Activated naive CD4-positive, alpha-beta T cell treated with anti-CD3 and anti-CD28 coated beads, Interleukin-2, amount 50 U/mL, for 24 hours (primary cell): ENCODE measurements around the gene PTK6.
"Not testable (repeated sequence)": the region's sequence is repeated elsewhere in the genome, so short reads cannot be mapped to it uniquely, and the experiment has no call there.

Source experiments
- H3K27ac Mint-ChIP-seq: one replicate; pipeline ENCODE4 v1.8.0; 2021; ENCODE audit warnings: mild to moderate bottlenecking, mixed read lengths
- H3K27me3 Mint-ChIP-seq: one replicate; pipeline ENCODE4 v1.8.0; 2021; ENCODE audit warnings: mixed read lengths
- H3K36me3 Mint-ChIP-seq: one replicate; pipeline ENCODE4 v1.8.0; 2021; ENCODE audit warnings: mixed read lengths
- H3K4me1 Mint-ChIP-seq: one replicate; pipeline ENCODE4 v1.8.0; 2021; ENCODE audit warnings: mixed read lengths
- H3K4me3 Mint-ChIP-seq: one replicate; pipeline ENCODE4 v1.8.0; 2021; ENCODE audit warnings: mild to moderate bottlenecking, mixed read lengths
- H3K9me3 Mint-ChIP-seq: one replicate; pipeline ENCODE4 v1.8.0; 2021; ENCODE audit warnings: mixed read lengths

The PTK6 gene

DNA sequence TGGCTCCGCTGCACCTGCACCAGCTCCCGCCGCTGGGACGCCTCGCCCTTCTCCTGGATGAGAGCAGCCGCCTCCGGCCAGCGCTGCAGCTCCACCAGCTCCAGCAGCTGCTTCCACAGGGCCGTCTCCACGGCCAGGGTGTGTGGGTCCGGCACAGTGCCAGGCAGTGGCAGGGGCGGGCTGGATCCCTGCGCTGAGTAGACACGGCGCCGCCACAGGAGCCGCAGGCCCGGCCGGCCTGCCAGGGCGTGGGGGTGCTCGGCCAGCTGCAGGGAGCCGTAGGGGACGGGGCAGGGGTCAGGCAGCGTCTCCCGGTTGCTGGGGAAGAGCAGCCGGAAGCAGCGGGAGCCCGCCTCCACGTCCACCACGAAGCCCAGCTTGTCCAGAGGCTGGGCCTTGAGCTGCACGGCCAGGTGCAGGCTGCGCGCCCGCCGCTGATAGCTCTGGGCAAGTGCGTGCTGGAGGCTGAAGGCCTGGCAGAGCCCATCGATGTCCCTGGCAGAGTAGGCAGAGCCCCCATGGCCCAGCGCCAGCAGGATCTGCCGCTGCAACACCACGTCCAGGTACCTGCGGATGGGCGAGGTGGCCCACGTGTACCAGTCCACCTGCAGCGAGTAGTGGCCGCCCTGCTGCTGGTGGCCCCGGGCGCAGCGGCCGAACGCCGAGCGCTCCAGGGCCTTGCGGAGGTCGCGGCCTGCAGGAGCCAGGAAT lies 26.2 kb upstream of the PTK6 start:
- Mint-ChIP-seq H3K9me3 (no peaks in the 10 kb centered on the region), H3K4me1 (peaks cover 9% of the 10 kb centered on the region), H3K36me3 (peaks cover 3% of the 10 kb centered on the region), H3K27ac (no peak overlapping the region), H3K4me3 (no peak overlapping the region), H3K27me3 (no peaks in the 10 kb centered on the region)

DNA sequence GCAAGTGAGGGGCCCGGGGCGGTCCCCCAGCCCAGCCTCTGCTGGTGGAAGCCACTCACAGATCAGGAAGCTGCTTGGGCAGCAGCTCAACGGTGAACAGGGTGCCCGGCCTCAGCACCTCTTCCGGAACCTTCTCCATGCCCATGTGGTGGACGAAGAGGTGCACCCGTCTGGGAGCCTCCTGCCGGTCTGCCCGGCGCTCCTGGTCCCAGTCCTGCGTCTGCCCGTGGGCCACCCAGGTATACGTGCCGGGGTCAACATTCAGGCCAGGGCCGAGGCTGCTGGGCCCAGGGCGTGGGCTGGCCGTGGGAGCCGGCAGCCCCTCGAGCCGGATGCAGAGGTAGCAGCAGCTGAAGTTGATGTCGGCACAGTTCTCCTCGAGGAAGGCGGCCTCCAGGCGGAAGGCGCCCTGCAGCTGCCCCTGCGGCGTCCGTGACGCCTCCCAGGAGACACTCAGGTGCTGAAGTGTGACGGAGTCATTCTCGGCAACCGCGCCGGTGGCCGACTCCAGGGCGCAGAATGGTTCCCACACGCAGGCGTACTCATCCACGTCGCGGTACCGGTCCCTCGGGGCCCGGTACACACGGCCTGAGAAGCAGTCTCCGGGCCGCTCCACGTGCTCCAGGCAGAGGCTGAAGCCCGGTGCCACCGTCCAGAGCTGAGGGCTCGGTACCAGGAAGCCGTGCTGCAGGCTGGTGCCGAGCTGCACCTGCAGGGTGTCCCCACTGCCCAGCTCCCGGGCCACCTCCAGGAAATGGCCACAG lies 25.5 kb upstream of the PTK6 start:
- Mint-ChIP-seq H3K4me1 (peaks cover 2% of the 10 kb centered on the region), H3K4me3 (no peak overlapping the region), H3K27ac (no peak overlapping the region), H3K27me3 (no peaks in the 10 kb centered on the region), H3K9me3 (no peaks in the 10 kb centered on the region), H3K36me3 (peaks cover 3% of the 10 kb centered on the region)

DNA sequence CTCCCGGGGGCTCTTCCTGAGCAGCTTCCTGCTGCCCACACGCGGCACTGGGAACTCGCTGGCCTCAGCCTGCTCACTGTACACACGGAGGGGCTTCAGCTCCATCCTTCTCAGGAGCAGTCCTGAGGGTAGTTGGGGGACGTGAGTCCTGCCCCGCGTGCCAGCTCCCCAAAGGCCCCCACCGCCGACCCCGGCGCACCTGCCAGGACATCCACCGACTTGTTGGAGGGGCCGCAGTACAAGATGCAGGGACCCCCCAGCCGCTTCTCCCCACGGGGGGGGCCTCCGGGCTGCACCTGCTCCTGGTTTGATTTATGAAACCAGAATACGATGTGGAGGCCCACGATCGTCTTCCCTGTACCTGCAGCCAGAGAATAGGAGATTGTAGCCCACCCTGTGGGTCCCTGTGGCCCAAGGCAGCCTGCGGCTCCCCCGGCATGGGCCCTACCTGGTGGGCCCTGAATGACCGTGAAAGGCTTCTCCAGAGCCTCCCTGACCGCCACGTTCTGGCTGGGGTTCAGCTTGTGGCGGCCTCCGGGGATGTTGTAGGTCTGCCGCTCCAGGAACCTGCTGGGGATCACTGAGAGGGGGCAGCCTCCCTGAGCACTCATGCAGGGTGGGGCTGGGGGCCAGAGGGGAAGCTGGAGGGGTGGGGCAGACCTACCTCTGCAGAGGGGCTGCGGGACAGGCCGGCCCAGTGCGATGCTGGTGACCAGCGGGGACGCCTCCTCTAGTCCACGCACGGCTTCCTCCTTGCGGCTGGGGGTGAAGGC lies 24.6 kb upstream of the PTK6 start:
- Mint-ChIP-seq H3K27me3 (no peaks in the 10 kb centered on the region), H3K4me3 (no peak overlapping the region), H3K4me1 (no peaks in the 10 kb centered on the region), H3K36me3 (peaks cover 3% of the 10 kb centered on the region), H3K9me3 (no peaks in the 10 kb centered on the region), H3K27ac (no peak overlapping the region)

DNA sequence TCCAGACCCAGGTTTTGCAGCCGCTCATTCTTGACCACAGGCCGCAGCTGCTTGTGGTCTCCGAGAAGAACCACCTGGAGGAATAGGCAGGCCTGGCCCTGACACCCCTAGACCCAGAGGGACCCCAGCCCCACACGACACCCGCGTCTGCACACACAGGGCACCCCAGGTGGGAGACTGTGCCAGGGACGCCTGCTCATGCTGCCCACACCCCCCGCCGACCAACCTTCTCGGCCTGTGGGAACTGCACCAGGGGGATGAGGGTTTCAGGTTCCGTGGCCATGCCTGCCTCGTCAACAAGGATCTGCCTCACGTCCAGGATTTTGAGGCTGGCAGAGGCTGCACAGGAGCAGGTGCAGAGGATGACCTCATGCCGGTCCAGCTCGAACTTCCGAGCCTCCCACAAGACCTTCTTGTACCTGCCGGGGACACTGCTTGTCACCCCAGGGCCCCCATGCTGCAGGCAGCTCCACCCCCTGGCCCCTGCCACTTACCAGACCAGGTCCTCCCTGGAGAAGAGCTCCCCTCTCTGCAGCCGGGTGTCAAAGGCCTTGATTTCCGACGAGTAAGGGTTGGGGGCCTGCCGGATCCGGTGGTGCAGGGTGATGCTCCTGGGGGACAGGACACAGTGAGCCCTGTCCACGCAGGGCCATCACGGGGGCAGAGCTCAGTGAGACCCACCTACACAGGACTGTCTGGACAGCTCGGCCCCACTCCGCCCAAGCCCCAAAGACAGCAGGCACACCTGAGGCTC lies 23.9 kb upstream of the PTK6 start:
- Mint-ChIP-seq H3K4me1 (no peaks in the 10 kb centered on the region), H3K27me3 (no peaks in the 10 kb centered on the region), H3K9me3 (no peaks in the 10 kb centered on the region), H3K4me3 (no peak overlapping the region), H3K36me3 (peaks cover 3% of the 10 kb centered on the region), H3K27ac (no peak overlapping the region)

DNA sequence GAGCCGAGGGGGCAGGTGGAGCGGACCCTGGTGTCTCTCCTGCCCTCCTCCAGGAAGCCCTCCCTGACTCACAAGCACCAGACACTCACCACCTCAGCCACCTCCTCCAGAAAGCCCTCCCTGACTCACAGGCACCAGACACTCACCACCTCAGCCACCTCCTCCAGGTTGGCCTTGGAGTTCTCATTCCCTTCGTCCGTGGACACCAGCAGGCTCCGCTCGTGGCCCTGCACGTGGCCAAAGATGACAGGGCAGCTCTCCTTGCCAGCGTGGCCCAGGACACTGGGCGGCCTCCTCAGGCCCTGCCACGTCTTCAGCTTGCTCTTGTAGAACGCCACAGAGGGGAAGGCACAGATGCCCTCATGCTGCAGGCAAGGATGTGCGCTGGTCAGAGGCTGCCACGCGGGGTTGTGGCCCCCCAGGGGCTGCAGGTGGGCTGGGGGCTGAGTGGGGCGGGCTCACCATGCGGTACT lies 23.2 kb upstream of the PTK6 start:
- Mint-ChIP-seq H3K4me3 (no peak overlapping the region), H3K4me1 (no peaks in the 10 kb centered on the region), H3K9me3 (no peaks in the 10 kb centered on the region), H3K27ac (no peak overlapping the region), H3K36me3 (peaks cover 3% of the 10 kb centered on the region), H3K27me3 (no peaks in the 10 kb centered on the region)

DNA sequence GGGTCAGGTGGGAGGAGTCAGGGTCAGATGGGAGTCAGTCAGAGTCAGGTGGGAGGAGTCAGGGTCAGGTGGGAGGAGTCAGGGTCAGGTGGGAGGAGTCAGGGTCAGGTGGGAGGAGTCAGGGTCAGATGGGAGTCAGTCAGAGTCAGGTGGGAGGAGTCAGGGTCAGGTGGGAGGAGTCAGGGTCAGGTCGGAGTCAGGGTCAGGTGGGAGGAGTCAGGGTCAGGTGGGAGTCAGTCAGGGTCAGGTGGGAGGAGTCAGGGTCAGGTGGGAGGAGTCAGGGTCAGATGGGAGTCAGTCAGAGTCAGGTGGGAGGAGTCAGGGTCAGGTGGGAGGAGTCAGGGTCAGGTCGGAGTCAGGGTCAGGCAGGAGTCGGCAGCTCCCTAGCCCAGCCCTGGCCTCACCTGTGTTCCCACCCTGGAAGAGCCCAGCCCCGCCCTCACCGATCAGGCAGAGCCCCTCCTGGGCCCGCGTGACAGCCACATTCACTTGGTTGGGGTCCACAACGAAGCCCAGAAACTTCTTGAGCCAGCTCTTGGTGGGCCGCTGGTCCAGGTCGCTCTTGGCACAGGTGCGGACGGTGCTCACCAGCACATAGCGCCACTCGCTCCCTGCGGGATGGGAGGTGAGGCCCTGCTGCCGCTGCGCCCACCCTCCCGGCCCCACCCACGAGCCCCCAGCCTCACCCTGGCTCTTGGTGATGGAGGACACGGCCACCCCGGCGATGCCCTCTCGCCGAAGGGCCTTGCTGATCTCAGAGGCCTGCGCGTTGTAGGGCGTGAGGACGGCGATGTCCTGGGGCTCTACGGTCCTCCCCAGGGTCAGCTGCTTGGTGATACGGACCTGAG lies 22.5 kb upstream of the PTK6 start:
- H3K4me3 Mint-ChIP-seq, H3K27ac Mint-ChIP-seq, H3K4me1 Mint-ChIP-seq, H3K27me3 Mint-ChIP-seq, H3K36me3 Mint-ChIP-seq, H3K9me3 Mint-ChIP-seq: not testable (repeated sequence)

DNA sequence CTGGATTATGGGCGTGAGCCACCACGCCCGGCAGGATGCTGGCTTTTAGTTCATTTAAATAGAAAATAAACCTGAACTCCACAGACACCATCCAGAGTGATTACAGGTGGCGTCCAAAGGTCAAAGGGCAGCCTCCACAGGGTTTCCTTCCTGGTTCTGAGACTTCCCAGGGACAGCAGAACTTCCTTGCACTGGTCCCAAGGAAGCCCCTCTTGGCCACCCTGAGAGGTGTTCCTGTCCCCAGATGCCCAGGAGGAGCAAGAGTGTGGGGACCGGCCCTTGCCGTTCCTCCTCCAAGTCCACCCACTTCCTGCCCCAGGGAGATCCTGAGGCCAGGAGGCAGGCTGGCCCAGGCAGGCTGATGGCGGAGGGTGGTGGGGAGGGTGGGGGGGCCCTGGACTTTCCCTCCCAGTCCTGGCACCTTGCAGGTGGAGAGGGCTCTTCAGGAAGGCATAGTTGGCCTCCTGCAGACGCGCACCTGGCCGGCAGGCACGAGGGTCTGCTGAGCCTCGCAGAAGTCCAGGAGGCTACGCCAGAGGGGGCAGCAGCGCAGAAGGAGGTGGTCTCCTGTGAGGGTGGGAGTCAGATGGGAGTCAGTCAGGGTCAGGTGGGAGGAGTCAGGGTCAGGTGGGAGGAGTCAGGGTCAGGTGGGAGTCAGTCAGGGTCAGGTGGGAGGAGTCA lies 21.8 kb upstream of the PTK6 start:
- Mint-ChIP-seq H3K27me3 (no peaks in the 10 kb centered on the region), H3K4me3 (no peak overlapping the region), H3K9me3 (no peaks in the 10 kb centered on the region), H3K4me1 (no peaks in the 10 kb centered on the region), H3K27ac (no peak overlapping the region), H3K36me3 (peaks cover 3% of the 10 kb centered on the region)

DNA sequence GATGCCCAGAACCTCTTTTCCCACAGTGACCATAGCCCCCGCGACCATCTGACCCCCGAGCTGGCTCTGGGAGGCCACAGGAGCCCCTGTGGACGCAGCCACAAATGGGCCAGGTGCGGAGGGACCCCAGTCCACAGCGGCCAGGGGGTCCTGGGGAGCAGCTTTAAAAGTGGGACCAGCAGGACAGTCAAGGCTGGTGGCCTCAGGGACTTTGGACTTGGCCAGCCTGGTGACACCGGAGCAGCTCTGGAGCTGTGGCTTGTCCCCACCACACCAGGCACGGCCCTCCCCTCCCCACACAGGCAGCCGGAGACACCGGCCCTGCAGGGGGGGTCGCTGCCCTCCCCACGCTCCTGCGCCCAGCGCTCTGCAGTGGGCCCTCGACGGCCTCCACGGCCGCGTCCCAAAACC lies 20.3 kb upstream of the PTK6 start:
- Mint-ChIP-seq H3K36me3 (peaks cover 3% of the 10 kb centered on the region), H3K27me3 (no peaks in the 10 kb centered on the region), H3K9me3 (no peaks in the 10 kb centered on the region), H3K4me1 (peaks cover 6% of the 10 kb centered on the region), H3K4me3 (no peak overlapping the region), H3K27ac (peak overlapping the region; percentile 65)

DNA sequence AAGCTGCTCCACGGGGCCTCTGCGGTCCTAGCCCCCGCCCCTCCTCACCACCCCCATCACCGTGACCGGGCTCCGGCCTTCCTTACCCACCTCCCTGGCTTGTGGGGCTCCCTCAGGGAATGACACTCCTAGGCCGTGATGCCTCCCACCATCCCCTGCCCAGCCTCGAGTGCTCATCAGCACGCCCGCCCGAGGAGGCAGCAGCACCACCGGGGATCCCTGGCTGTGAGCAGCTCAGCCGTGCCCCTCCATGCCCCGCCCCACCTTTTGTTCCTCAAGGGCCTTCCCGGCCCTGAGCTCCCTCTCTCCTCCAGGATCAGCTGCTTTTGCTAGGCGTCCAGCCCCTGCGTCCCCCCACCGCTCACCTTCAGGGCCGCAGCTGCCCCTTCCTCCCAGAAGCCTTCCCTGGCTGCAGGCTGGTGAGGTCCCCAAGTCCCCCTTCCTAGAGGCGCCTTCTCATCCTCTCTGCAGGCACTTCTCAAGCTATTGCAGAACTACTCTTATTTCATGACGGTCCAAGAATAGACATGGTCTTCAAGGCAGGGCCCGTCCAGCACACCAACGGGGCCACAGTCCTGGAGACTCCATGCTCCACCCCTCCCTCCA lies 19.8 kb upstream of the PTK6 start:
- peaks cover 11% of the 10 kb centered on the region for H3K4me1 Mint-ChIP-seq
- no peak overlapping the region for H3K4me3 Mint-ChIP-seq
- peak overlapping the region; percentile 65 for H3K27ac Mint-ChIP-seq
- H3K27me3 Mint-ChIP-seq = no peaks in the 10 kb centered on the region
- H3K9me3 Mint-ChIP-seq = no peaks in the 10 kb centered on the region
- peaks cover 3% of the 10 kb centered on the region for H3K36me3 Mint-ChIP-seq

DNA sequence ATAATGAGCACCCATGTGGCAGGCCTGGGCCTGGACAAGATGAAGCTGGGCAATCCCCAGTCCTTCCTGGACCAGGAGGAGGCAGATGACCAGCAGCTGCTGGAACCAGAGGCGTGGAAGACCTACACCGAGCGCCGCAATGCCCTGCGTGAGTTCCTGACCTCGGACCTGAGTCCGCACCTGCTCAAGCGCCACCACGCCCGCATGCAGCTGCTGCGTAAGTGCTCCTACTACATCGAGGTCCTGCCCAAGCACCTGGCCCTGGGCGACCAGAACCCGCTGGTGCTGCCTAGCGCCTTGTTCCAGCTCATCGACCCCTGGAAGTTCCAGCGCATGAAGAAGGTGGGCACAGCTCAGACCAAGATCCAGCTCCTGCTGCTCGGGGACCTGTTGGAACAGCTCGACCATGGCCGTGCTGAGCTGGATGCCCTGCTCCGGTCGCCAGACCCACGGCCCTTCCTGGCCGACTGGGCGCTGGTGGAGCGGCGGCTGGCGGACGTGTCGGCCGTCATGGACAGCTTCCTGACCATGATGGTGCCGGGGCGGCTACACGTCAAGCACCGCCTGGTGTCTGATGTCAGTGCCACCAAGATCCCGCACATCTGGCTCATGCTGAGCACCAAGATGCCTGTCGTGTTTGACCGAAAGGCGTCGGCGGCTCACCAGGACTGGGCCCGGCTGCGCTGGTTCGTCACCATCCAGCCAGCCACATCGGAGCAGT lies 18.6 kb upstream of the PTK6 start:
- no peak overlapping the region for H3K4me3 Mint-ChIP-seq
- H3K9me3 Mint-ChIP-seq = no peaks in the 10 kb centered on the region
- H3K4me1 Mint-ChIP-seq = peaks cover 11% of the 10 kb centered on the region
- no peaks in the 10 kb centered on the region for H3K27me3 Mint-ChIP-seq
- H3K27ac Mint-ChIP-seq = no peak overlapping the region
- peaks cover 3% of the 10 kb centered on the region for H3K36me3 Mint-ChIP-seq

DNA sequence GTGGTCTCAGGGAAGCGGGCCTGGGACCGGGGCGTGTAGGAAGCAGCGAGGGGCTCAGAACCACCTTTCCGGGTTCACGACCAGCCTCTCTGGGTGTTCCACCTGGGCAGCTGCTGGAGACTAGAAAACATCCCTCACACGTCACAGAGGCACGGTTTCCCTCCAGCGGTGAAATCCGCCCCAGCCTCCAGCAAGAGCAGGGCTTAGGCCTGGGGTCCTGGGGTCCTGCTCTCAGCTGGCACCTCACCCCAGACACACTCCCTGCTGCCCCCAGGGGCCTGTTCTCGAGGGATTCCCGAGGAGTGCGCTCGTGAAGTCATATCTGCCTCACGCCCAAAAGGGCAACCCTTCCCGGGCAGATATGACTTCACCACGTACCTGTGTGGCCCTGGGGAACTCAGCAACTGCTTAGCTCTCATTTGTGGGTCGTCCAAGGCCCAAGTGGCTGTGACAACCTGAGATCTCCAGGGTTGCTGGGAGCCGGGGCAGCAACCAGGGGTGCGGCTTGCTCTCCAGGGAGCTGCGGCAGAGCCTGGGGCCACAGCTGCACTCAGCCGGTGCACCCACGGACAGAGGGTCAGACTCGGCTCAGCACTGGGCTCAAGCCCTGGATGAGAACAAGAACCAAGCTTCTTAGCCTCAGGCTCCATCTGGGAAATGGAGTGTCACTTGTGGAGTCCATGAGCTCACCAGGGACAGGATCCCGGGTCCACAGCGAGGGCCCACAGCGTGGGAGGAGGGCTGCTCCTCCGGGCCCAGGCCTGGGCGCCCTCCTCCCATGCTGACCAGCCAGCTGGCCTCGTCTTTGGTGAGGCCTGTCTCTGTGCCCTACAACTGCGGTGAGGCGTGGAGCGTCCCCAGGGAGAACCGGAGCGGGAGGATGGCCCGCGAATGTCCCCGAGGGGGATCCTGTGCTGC lies 17.4 kb upstream of the PTK6 start:
- Mint-ChIP-seq H3K9me3 (no peaks in the 10 kb centered on the region), H3K36me3 (no peaks in the 10 kb centered on the region), H3K27me3 (no peaks in the 10 kb centered on the region), H3K27ac (no peak overlapping the region), H3K4me1 (peaks cover 11% of the 10 kb centered on the region), H3K4me3 (peak overlapping the region; percentile 51)

DNA sequence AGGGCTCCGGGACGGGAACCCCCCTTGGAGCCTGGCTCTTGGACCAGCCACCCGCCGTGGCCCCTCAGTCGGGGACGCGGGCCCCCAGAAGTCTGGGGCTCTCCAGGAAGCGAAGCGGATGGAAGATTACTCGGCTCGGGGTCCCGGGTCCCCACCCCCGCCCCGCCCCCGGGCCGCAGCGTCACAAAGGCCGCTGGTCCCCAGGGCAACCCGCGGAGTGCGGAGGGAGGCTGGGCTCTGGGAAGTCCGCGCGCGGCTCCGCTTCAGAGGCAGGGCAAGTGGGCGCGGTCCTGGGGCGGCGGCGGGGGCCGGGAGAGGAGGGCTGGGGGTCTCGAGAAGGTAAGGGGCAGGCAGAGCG lies 16.7 kb upstream of the PTK6 start, which contains the start of gene FNDC11:
TSS of gene FNDC11 (plus strand) at position 227 of the 358 bp plus-strand sequence. CDS start 1,505 bp downstream, outside the sequence.
- H3K4me1 Mint-ChIP-seq = peaks cover 15% of the 10 kb centered on the region
- H3K27ac Mint-ChIP-seq = no peak within 1 kb of the TSS
- peaks cover 2% of the 10 kb centered on the region for H3K27me3 Mint-ChIP-seq
- no peaks in the 10 kb centered on the region for H3K36me3 Mint-ChIP-seq
- no peaks in the 10 kb centered on the region for H3K9me3 Mint-ChIP-seq
- H3K4me3 Mint-ChIP-seq = peak within 1 kb of the TSS; percentile 52
